ENCODE data around the gene NSD1.

- TF ChIP-seq, protein P1, sequence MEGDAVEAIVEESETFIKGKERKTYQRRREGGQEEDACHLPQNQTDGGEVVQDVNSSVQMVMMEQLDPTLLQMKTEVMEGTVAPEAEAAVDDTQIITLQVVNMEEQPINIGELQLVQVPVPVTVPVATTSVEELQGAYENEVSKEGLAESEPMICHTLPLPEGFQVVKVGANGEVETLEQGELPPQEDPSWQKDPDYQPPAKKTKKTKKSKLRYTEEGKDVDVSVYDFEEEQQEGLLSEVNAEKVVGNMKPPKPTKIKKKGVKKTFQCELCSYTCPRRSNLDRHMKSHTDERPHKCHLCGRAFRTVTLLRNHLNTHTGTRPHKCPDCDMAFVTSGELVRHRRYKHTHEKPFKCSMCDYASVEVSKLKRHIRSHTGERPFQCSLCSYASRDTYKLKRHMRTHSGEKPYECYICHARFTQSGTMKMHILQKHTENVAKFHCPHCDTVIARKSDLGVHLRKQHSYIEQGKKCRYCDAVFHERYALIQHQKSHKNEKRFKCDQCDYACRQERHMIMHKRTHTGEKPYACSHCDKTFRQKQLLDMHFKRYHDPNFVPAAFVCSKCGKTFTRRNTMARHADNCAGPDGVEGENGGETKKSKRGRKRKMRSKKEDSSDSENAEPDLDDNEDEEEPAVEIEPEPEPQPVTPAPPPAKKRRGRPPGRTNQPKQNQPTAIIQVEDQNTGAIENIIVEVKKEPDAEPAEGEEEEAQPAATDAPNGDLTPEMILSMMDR (conservative IDR thresholded peaks at IDR 0.05; ENCODE audit: low read depth, low read length) = no peak
- TF ChIP-seq FOS (IDR thresholded peaks at IDR 0.05; ENCODE audit: low read depth, low read length) = no peak
- no peak for TF ChIP-seq POLR2A (IDR thresholded peaks at IDR 0.05; ENCODE audit: low read depth, low read length)
- no peak for TF ChIP-seq SMC3 (IDR thresholded peaks at IDR 0.05; ENCODE audit: low read depth, low read length)
- no peak for TF ChIP-seq RAD21 (IDR thresholded peaks at IDR 0.05; ENCODE audit: low read length)
- TF ChIP-seq CEBPB (IDR thresholded peaks at IDR 0.05; ENCODE audit: low read depth, low read length) = no peak
- TF ChIP-seq MAFK (IDR thresholded peaks at IDR 0.05; ENCODE audit: low read depth, low read length) = no peak
Observed at GRCh38 chr5:177288191-177288590, 154.6 kb downstream of the NSD1 start.

All from IMR-90 (cell line).